Measurements from ENCODE around the gene AOPEP.

The AOPEP gene

GRCh38 chr9:95132366-95133324, 406.1 kb downstream of the AOPEP start (continued):
- TF ChIP-seq ZNF280C (tag by site-specific recombination; IDR thresholded peaks at IDR 0.05) (no peak), ATF2 (tag by site-specific recombination; IDR thresholded peaks at IDR 0.05; ENCODE audit: low read depth) (peak; percentile 49; the same call in 1 of the 2 replicates), ZNF596 (tag by site-specific recombination; IDR thresholded peaks at IDR 0.05) (no peak), KLF10 (tag by site-specific recombination; IDR thresholded peaks at IDR 0.05) (no peak), ZNF501 (tag by site-specific recombination; IDR thresholded peaks at IDR 0.05) (no peak), ZNF174 (tag by site-specific recombination; IDR thresholded peaks at IDR 0.05) (no peak), ZBTB48 (tag by site-specific recombination; IDR thresholded peaks at IDR 0.05) (no peak), KLF7 (tag by site-specific recombination; IDR thresholded peaks at IDR 0.05; ENCODE audit: borderline replicate concordance) (no peak), ZBTB44 (tag by site-specific recombination; IDR thresholded peaks at IDR 0.05) (peak; percentile 98), ZNF214 (tag by site-specific recombination; IDR thresholded peaks at IDR 0.05; ENCODE audit: borderline replicate concordance) (no peak), HOXD13 (CRISPR knock-in tag; IDR thresholded peaks at IDR 0.05; ENCODE audit: borderline replicate concordance) (no peak), ZNF391 (tag by site-specific recombination; IDR thresholded peaks at IDR 0.05; ENCODE audit: borderline replicate concordance, low read depth) (no peak), ZNF16 (tag by site-specific recombination; IDR thresholded peaks at IDR 0.05; ENCODE audit: low read depth) (no peak), HOXC10 (CRISPR knock-in tag; IDR thresholded peaks at IDR 0.05) (no peak), ZBTB11 (tag by site-specific recombination; conservative IDR thresholded peaks at IDR 0.05; ENCODE audit: low read depth) (no peak), ZNF843 (tag by site-specific recombination; IDR thresholded peaks at IDR 0.05) (no peak), ZFHX2 (tag by site-specific recombination; conservative IDR thresholded peaks at IDR 0.05) (no peak), ZNF555 (tag by site-specific recombination; conservative IDR thresholded peaks at IDR 0.05) (no peak), ZNF629 (tag by site-specific recombination; IDR thresholded peaks at IDR 0.05) (peak; percentile 88), TSHZ1 (tag by site-specific recombination; IDR thresholded peaks at IDR 0.05; ENCODE audit: borderline replicate concordance) (peak; percentile 59; the same call in 1 of the 2 replicates), TRIM28 (IDR thresholded peaks at IDR 0.05; ENCODE audit: borderline replicate concordance, low read length) (peak; percentile 74; the same call in 1 of the 2 replicates), ZNF558 (tag by site-specific recombination; IDR thresholded peaks at IDR 0.05) (no peak), YY1 (tag by site-specific recombination; IDR thresholded peaks at IDR 0.05) (no peak)
- TF ChIP-seq, protein P1, sequence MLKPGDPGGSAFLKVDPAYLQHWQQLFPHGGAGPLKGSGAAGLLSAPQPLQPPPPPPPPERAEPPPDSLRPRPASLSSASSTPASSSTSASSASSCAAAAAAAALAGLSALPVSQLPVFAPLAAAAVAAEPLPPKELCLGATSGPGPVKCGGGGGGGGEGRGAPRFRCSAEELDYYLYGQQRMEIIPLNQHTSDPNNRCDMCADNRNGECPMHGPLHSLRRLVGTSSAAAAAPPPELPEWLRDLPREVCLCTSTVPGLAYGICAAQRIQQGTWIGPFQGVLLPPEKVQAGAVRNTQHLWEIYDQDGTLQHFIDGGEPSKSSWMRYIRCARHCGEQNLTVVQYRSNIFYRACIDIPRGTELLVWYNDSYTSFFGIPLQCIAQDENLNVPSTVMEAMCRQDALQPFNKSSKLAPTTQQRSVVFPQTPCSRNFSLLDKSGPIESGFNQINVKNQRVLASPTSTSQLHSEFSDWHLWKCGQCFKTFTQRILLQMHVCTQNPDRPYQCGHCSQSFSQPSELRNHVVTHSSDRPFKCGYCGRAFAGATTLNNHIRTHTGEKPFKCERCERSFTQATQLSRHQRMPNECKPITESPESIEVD (tag by site-specific recombination; IDR thresholded peaks at IDR 0.05): peak; percentile 18; the same call in 1 of the 2 replicates

Measured in HEK293 (cell line).